Adrenal gland (tissue), 12 donors: ENCODE data around the gene PCYT1B. TPM values are rescaled to one million over a fixed set of nuclear protein-coding genes. Genes with fewer than 3 reads are reported as not detected.

ENCODE experiments used
- DNase-seq, 7 donors: peaks; one replicate each; pipeline ENCODE4 v3.0.0-alpha.2; 2019 to 2020
- H3K27ac ChIP-seq, 5 donors: fragments of 200-600 bp; sonication (generic) in 4 of 5; 1 replicate in 3 of 5; 2 replicates in 2 of 5; pipeline versions ENCODE4 v1.5.1 to v1.8.0; 2016 to 2020; ENCODE audit warnings: mild to moderate bottlenecking in 1 of 5
- H3K27me3 ChIP-seq: fragments of 200-600 bp; 2 replicates; pipeline ENCODE4 v1.8.0; 2021
- H3K36me3 ChIP-seq, 2 donors: fragments of 200-600 bp; replicated peaks in 1 of 2; 1 replicate in 1 of 2; 2 replicates in 1 of 2; pipeline versions ENCODE4 v1.5.1 to v1.8.0; 2018 to 2022
- H3K4me1 ChIP-seq, 2 donors: fragments of 200-600 bp; replicated peaks in 1 of 2; 1 replicate in 1 of 2; 2 replicates in 1 of 2; pipeline versions ENCODE4 v1.5.1 to v1.8.0; 2018 to 2021
- H3K4me3 ChIP-seq, 4 donors: fragments of 200-600 bp; sonication (generic) in 3 of 4; one replicate each; pipeline ENCODE4 v1.5.1; 2016 to 2018
- H3K9me3 ChIP-seq, 3 donors: fragments of 200-600 bp; sonication (generic) in 1 of 3; replicated peaks in 1 of 3; 1 replicate in 2 of 3; 2 replicates in 1 of 3; pipeline versions ENCODE4 v1.5.1 to v1.8.0; 2016 to 2021
- POLR2A ChIP-seq, 2 donors: fragments of 450-650 bp; IDR thresholded peaks; one replicate each; pipeline ENCODE4 v1.6.1; 2017; ENCODE audit warnings: antibody characterized with exemption in 2 of 2, mild to moderate bottlenecking in 2 of 2, moderate library complexity in 1 of 2
- WGBS, 4 donors: extraction: QIAGEN DNeasy Blood & Tissue Kit in 2 of 4; methylation state at CpG; one replicate each; pipeline versions ENCODE4 v1.1.5 to v1.1.7; 2013 to 2017; 5-methylcytosine and 5-hydroxymethylcytosine counted together
- intact Hi-C, 2 donors: fragments of 100-400 bp; cut with DNase I; formaldehyde crosslinking; loops; one replicate each; pipeline versions ENCODE4 v1.14.1 to v1.15.0; 2022 to 2023
- polyA plus RNA-seq, 3 donors: library from polyadenylated mRNA; stranded (reverse); fragments of 200-250 nt in 2 of 3; fragments of 350-450 nt in 1 of 3; fragmentation: Illumina TruSeq in 1 of 3; extraction: RNeasy Lipid Tissue Mini Kit (QIAGEN cat#74804) in 1 of 3; gene quantifications; one replicate each; pipeline ENCODE4 v1.2.3, GENCODE V29; 2013 to 2014
- total RNA-seq, 9 donors: library from RNA; depleted of rRNA in 4 of 9; stranded (reverse); fragments of >200 nt in 4 of 9; fragments of 120-200 nt in 1 of 9; fragmentation: NEBNext Ultra II Directional in 1 of 9; extraction: Animal tissue kit (Norgen Biotek cat#: 25700) in 1 of 9; gene quantifications; one replicate each; pipeline versions ENCODE4 v1.1.0 to v1.2.4, GENCODE V29; 2013 to 2023
- TF ChIP-seq, protein P1 (sequence below), 6 experiments: fragments of 450-650 bp in 4 of 6; fragments of 200-600 bp in 2 of 6; sonication (generic) in 1 of 6; IDR thresholded peaks; 1 replicate in 5 of 6; 2 replicates in 1 of 6; pipeline versions ENCODE4 v1.5.1 to v1.8.0; 2016 to 2021; ENCODE audit warnings: antibody characterized with exemption in 6 of 6, mild to moderate bottlenecking in 2 of 6, moderate library complexity in 1 of 6
- donor health status: healthy with polysubstance abuse.
- donor health status: Bipolar disorder and iron deficiency.
- donor health status: DM: yes; HTN: yes; CAD: no.
- donor health status: DM: no; HTN: no; CAD: no.
- donor health status: DM: no; HTN: no; CAD: no.
- donor health status: DM: yes; HTN: yes; CAD: no.

Gene PCYT1B
- total and polyA plus RNA-seq, 12 donors = 0.40 to 12.1 (median 1.4) TPM

GRCh38 chrX:24526616-24527015, 120.5 kb downstream of the PCYT1B start:
- no peak for DNase-seq
- WGBS, 4 donors = 70 to 100% (median 92%) methylated on average over 2 of the region's 2 CpGs

DNA sequence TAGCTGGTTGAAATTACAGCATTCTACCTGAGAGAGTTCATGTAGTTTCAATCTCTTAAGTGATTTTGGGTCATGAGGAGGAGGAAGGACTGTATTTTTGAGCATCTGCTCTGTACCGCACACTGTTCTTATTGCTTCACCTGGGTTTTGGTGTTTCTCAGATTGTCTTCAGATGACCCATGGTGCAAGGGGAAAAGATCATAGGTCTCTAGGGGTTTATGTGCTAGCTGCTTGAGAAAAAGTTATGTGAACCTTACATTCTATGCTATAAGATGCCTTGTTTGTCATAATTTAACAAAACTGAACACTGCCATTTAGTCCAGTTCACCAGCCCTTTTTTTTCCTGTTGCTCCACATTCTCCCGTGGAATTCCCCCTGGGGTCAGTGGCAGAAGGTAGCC, 121.7 kb downstream of the PCYT1B start:
- Histone ChIP-seq H3K27ac (no peak overlapping the region), H3K4me3 (no peak overlapping the region), H3K9me3 (no peaks in the 10 kb centered on the region), H3K36me3 (no peaks in the 10 kb centered on the region), H3K27me3 (no peaks in the 10 kb centered on the region), H3K4me1 (no peaks in the 10 kb centered on the region)
- TF ChIP-seq, protein P1, sequence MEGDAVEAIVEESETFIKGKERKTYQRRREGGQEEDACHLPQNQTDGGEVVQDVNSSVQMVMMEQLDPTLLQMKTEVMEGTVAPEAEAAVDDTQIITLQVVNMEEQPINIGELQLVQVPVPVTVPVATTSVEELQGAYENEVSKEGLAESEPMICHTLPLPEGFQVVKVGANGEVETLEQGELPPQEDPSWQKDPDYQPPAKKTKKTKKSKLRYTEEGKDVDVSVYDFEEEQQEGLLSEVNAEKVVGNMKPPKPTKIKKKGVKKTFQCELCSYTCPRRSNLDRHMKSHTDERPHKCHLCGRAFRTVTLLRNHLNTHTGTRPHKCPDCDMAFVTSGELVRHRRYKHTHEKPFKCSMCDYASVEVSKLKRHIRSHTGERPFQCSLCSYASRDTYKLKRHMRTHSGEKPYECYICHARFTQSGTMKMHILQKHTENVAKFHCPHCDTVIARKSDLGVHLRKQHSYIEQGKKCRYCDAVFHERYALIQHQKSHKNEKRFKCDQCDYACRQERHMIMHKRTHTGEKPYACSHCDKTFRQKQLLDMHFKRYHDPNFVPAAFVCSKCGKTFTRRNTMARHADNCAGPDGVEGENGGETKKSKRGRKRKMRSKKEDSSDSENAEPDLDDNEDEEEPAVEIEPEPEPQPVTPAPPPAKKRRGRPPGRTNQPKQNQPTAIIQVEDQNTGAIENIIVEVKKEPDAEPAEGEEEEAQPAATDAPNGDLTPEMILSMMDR (IDR thresholded peaks at IDR 0.05) = no peak
- no peak for TF ChIP-seq POLR2A (IDR thresholded peaks at IDR 0.05)
- WGBS, 4 donors = 82 to 100% (median 91%) methylated on average over 2 of the region's 2 CpGs
- DNase-seq = no peak
- intact Hi-C loops = no loop called here

More at GRCh38 chrX:24526616-24527015, 120.5 kb downstream of the PCYT1B start:
- H3K4me3 ChIP-seq = no peak overlapping the region
- H3K36me3 ChIP-seq = no peaks in the 10 kb centered on the region
- no peaks in the 10 kb centered on the region for H3K4me1 ChIP-seq
- intact Hi-C loops = no loop called here
- TF ChIP-seq, protein P1 (IDR thresholded peaks at IDR 0.05) = no peak
- TF ChIP-seq POLR2A (IDR thresholded peaks at IDR 0.05) = no peak
- no peaks in the 10 kb centered on the region for H3K9me3 ChIP-seq
- no peak overlapping the region for H3K27ac ChIP-seq
- H3K27me3 ChIP-seq = no peaks in the 10 kb centered on the region

- intact Hi-C loops = no loop called here
- H3K9me3 ChIP-seq = no peaks in the 10 kb centered on the region
- H3K27ac ChIP-seq = no peak overlapping the region
- no peaks in the 10 kb centered on the region for H3K36me3 ChIP-seq
- H3K27me3 ChIP-seq = peaks cover 7% of the 10 kb centered on the region
- no peak overlapping the region for H3K4me3 ChIP-seq
- no peak for DNase-seq
- TF ChIP-seq, protein P1 (IDR thresholded peaks at IDR 0.05) = no peak
- TF ChIP-seq POLR2A (IDR thresholded peaks at IDR 0.05) = no peak
- H3K4me1 ChIP-seq = no peaks in the 10 kb centered on the region
- WGBS, 4 donors = 76 to 95% (median 85%) methylated on average over 2 of the region's 2 CpGs
These were observed 126.7 kb downstream of the PCYT1B start for GRCh38 chrX:24520472-24520871.

DNA sequence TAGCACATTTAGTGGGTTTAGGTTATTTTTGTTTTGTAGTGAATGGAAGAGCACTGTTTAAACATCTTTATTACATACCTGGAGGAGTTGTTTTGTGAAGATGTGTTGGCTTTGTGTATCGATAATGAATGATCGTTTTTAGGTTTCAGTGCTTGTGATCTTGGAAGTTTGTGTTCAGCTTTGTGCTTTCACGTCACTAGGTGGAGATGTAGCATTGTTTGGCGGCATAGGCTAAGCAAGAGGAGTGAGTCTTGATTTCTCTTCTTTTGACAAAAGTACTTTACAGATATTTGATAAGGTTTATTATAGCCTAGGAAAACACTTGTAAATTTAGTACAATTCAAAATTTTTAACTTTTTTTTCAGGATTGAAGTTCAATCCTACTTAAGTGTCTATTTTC, 131.7 kb downstream of the PCYT1B start:
- TF ChIP-seq POLR2A (IDR thresholded peaks at IDR 0.05) = no peak
- TF ChIP-seq, protein P1 (IDR thresholded peaks at IDR 0.05) = peak in 2 of 6 experiments; percentile 22
- intact Hi-C loops = no loop called here

More for the DNA sequence above, 131.7 kb downstream of the PCYT1B start:
- Histone ChIP-seq H3K4me3 (no peak overlapping the region), H3K4me1 (no peaks in the 10 kb centered on the region), H3K36me3 (no peaks in the 10 kb centered on the region), H3K27ac (no peak overlapping the region), H3K9me3 (no peaks in the 10 kb centered on the region), H3K27me3 (peaks cover 10% of the 10 kb centered on the region)
- peak in 1 of 7 donors; percentile 1 for DNase-seq
- 42 to 59% (median 47%) methylated on average over 4 of the region's 4 CpGs for WGBS, 4 donors
